ENCODE results near the gene RUVBL2.

RUVBL2 gene

GRCh38 chr19:48962029-48962848 is 31.4 kb upstream of the RUVBL2 start:
- Mint-ChIP-seq H3K36me3 (ENCODE audit: low read depth) (peaks cover 25% of the 10 kb centered on the region), H3K27me3 (ENCODE audit: low read depth) (peaks cover 3% of the 10 kb centered on the region), H3K4me1 (peaks cover 27% of the 10 kb centered on the region), H3K4me3 (peak overlapping the region; percentile 53 to 100 (median 56)), H3K27ac (peak overlapping the region; percentile 96 to 100 (median 99)), H3K9me3 (no peaks in the 10 kb centered on the region)
- no peak for TF ChIP-seq CTCF (IDR thresholded peaks at IDR 0.05; ENCODE audit: unreplicated experiment in 3 of 3)

GRCh38 chr19:48962849-48963165 is 30.9 kb upstream of the RUVBL2 start:
- Mint-ChIP-seq H3K9me3 (no peaks in the 10 kb centered on the region), H3K27me3 (ENCODE audit: low read depth) (no peaks in the 10 kb centered on the region), H3K4me3 (peak overlapping the region in 2 of 3 experiments; percentile 36 to 100)

GRCh38 chr19:48963371-48964204 is 30.1 kb upstream of the RUVBL2 start:
- Mint-ChIP-seq H3K27ac (peak overlapping the region; percentile 96 to 100 (median 99)), H3K27me3 (ENCODE audit: low read depth) (no peaks in the 10 kb centered on the region), H3K36me3 (ENCODE audit: low read depth) (peaks cover 29% of the 10 kb centered on the region), H3K4me3 (peak overlapping the region; percentile 99 to 100 (median 99)), H3K9me3 (no peaks in the 10 kb centered on the region), H3K4me1 (peaks cover 27% of the 10 kb centered on the region)
- no peak for TF ChIP-seq CTCF (IDR thresholded peaks at IDR 0.05; ENCODE audit: unreplicated experiment in 3 of 3)

More at GRCh38 chr19:48962849-48963165, 30.9 kb upstream of the RUVBL2 start:
- Mint-ChIP-seq H3K4me1 (peaks cover 27% of the 10 kb centered on the region), H3K27ac (peak overlapping the region; percentile 96 to 100 (median 99)), H3K36me3 (ENCODE audit: low read depth) (peaks cover 24% of the 10 kb centered on the region)
- TF ChIP-seq CTCF (IDR thresholded peaks at IDR 0.05; ENCODE audit: unreplicated experiment in 3 of 3): no peak

GRCh38 chr19:48964205-48965039 is 29.3 kb upstream of the RUVBL2 start:
- Mint-ChIP-seq H3K36me3 (ENCODE audit: low read depth) (peaks cover 30% of the 10 kb centered on the region), H3K9me3 (no peaks in the 10 kb centered on the region), H3K27me3 (ENCODE audit: low read depth) (no peaks in the 10 kb centered on the region), H3K4me1 (peaks cover 27% of the 10 kb centered on the region), H3K4me3 (peak overlapping the region; percentile 99 to 100 (median 99)), H3K27ac (peak overlapping the region; percentile 96 to 100 (median 99))
- no peak for TF ChIP-seq CTCF (IDR thresholded peaks at IDR 0.05; ENCODE audit: unreplicated experiment in 3 of 3)

GRCh38 chr19:48965040-48965805 is 28.5 kb upstream of the RUVBL2 start, which contains the start of gene FTL:
TSS of gene FTL (plus strand) at chr19:48965309. CDS start at chr19:48965508, 199 bp downstream.
- H3K36me3 Mint-ChIP-seq (ENCODE audit: low read depth): peaks cover 36% of the 10 kb centered on the region
- peaks cover 27% of the 10 kb centered on the region for H3K4me1 Mint-ChIP-seq
- peak within 1 kb of the TSS; percentile 96 to 100 (median 99) for H3K27ac Mint-ChIP-seq
- TF ChIP-seq CTCF (IDR thresholded peaks at IDR 0.05; ENCODE audit: unreplicated experiment in 3 of 3): no peak
- no peaks in the 10 kb centered on the region for H3K27me3 Mint-ChIP-seq (ENCODE audit: low read depth)
- H3K4me3 Mint-ChIP-seq: peak within 1 kb of the TSS; percentile 99 to 100 (median 99)
- no peaks in the 10 kb centered on the region for H3K9me3 Mint-ChIP-seq
